HFF-Myc (cell line): ENCODE results near the gene VWF.

ENCODE experiments used
- DNase-seq: peaks from one replicate; pipeline ENCODE4 v3.0.0-alpha.2; 2011; ENCODE audit warnings: low read depth; ENCODE audit errors: extremely low read depth
- H3K4me3 ChIP-seq: replicated peaks from 2 replicates; pipeline ENCODE4 v1.5.1; 2011; ENCODE audit warnings: low read depth, mild to moderate bottlenecking, control low read depth, low read length
- TF ChIP-seq, protein P1 (sequence below): IDR thresholded peaks from 2 replicates; pipeline ENCODE4 v1.5.1; 2012; ENCODE audit warnings: mild to moderate bottlenecking, low read depth, low read length, control low read depth; ENCODE audit errors: missing control alignments

Gene VWF

GRCh38 chr12:5969156-5969973 lies 155.1 kb downstream of the VWF start:
- no peak for DNase-seq
- no peak overlapping the region for H3K4me3 ChIP-seq
- TF ChIP-seq, protein P1, sequence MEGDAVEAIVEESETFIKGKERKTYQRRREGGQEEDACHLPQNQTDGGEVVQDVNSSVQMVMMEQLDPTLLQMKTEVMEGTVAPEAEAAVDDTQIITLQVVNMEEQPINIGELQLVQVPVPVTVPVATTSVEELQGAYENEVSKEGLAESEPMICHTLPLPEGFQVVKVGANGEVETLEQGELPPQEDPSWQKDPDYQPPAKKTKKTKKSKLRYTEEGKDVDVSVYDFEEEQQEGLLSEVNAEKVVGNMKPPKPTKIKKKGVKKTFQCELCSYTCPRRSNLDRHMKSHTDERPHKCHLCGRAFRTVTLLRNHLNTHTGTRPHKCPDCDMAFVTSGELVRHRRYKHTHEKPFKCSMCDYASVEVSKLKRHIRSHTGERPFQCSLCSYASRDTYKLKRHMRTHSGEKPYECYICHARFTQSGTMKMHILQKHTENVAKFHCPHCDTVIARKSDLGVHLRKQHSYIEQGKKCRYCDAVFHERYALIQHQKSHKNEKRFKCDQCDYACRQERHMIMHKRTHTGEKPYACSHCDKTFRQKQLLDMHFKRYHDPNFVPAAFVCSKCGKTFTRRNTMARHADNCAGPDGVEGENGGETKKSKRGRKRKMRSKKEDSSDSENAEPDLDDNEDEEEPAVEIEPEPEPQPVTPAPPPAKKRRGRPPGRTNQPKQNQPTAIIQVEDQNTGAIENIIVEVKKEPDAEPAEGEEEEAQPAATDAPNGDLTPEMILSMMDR = no peak

GRCh38 chr12:5967645-5968415 lies 156.6 kb downstream of the VWF start:
- TF ChIP-seq, protein P1 = no peak
- H3K4me3 ChIP-seq = no peak overlapping the region
- no peak for DNase-seq

DNA sequence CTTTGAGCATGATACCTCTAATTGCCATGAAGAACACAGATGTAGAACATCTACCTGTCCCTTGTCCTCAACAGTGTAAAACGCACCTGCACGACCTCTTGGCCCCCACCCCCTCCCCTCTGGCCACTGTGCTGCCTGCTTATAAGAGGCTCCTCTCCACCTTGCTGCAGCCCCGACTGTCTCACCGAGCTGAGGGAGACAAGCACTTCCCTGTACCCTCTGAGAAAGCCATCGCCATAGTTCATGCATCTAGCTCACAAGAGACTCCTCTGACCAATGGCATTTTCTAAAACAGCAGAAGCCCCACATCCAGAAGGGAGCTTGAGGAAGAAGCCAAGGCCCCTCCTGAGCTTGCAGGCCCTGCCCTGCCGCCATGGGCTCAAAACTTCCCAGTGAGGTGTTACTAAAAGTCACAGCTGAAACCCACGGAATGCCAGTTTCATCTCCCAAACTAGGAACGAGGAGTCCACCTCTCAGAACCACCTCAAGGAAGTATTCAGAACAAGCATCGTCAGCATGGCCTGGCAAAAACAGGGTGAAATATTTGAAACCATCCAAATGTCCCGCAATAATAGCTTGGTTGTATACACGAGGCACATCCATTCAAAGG lies 157.9 kb downstream of the VWF start:
- TF ChIP-seq, protein P1 = no peak
- no peak overlapping the region for H3K4me3 ChIP-seq
- no peak for DNase-seq

GRCh38 chr12:5965950-5966383 lies 158.5 kb downstream of the VWF start:
- TF ChIP-seq, protein P1 = peak; percentile 88
- no peak overlapping the region for H3K4me3 ChIP-seq
- DNase-seq = no peak

- DNase-seq = no peak
- TF ChIP-seq, protein P1 = no peak
- H3K4me3 ChIP-seq = no peak overlapping the region
These were observed 159.3 kb downstream of the VWF start for GRCh38 chr12:5964913-5965900.

DNA sequence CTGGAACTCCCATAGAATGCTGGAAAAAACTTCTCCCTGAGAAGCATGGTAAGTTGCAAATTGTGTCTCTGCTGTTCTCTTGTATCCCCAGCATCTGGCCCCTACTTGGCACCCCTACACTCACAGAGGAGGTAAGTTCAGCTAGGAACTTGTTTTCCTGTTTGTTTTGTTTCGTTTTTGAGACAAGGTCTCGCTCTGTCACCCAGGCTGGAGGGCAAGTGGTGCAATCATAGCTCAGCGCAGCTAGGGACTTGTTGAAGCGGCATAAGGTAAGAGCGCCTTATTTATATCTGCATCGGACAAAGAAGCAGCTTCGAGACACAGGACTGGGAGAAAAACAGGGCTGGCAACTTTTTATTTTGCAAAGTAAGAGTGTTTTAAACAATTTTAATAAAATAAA lies 161.0 kb downstream of the VWF start:
- no peak for DNase-seq
- TF ChIP-seq, protein P1 = no peak
- H3K4me3 ChIP-seq = no peak overlapping the region
